ENCODE results near the gene NRXN3.
"Not testable (repeated sequence)": the region's sequence is repeated elsewhere in the genome, so short reads cannot be mapped to it uniquely, and the experiment has no call there.

The NRXN3 gene

GRCh38 chr14:79732911-79733655 lies 1562.9 kb downstream of the NRXN3 start:
- peaks cover 19% of the 10 kb centered on the region for H3K9me3 Mint-ChIP-seq
- H3K27ac Mint-ChIP-seq = no peak overlapping the region
- DNase-seq (ENCODE audit: low spot score) = no peak
- no peaks in the 10 kb centered on the region for H3K27me3 Mint-ChIP-seq (ENCODE audit: low read depth)
- no peak overlapping the region for H3K4me3 Mint-ChIP-seq
- no peaks in the 10 kb centered on the region for H3K36me3 Mint-ChIP-seq (ENCODE audit: low read depth)
- H3K4me1 Mint-ChIP-seq (ENCODE audit: low read depth) = no peaks in the 10 kb centered on the region

- no peaks in the 10 kb centered on the region for H3K4me1 Mint-ChIP-seq (ENCODE audit: low read depth)
- H3K27ac Mint-ChIP-seq = no peak overlapping the region
- peaks cover 19% of the 10 kb centered on the region for H3K9me3 Mint-ChIP-seq
- no peaks in the 10 kb centered on the region for H3K36me3 Mint-ChIP-seq (ENCODE audit: low read depth)
- H3K4me3 Mint-ChIP-seq = no peak overlapping the region
- H3K27me3 Mint-ChIP-seq (ENCODE audit: low read depth) = no peaks in the 10 kb centered on the region
- no peak for DNase-seq (ENCODE audit: low spot score)
Observed at GRCh38 chr14:79734151-79734550, 1564.0 kb downstream of the NRXN3 start.

- Mint-ChIP-seq H3K4me1 (ENCODE audit: low read depth) (no peaks in the 10 kb centered on the region), H3K4me3 (no peak overlapping the region), H3K36me3 (ENCODE audit: low read depth) (no peaks in the 10 kb centered on the region), H3K27ac (no peak overlapping the region), H3K9me3 (peaks cover 19% of the 10 kb centered on the region), H3K27me3 (ENCODE audit: low read depth) (no peaks in the 10 kb centered on the region)
- DNase-seq (ENCODE audit: low spot score) = no peak
Observed at GRCh38 chr14:79734656-79735055, 1564.5 kb downstream of the NRXN3 start.

GRCh38 chr14:79735121-79735520 lies 1564.9 kb downstream of the NRXN3 start:
- H3K36me3 Mint-ChIP-seq (ENCODE audit: low read depth) = no peaks in the 10 kb centered on the region
- DNase-seq (ENCODE audit: low spot score) = no peak
- H3K4me1 Mint-ChIP-seq (ENCODE audit: low read depth) = no peaks in the 10 kb centered on the region
- H3K4me3 Mint-ChIP-seq = no peak overlapping the region
- H3K27ac Mint-ChIP-seq = no peak overlapping the region
- H3K9me3 Mint-ChIP-seq = peaks cover 19% of the 10 kb centered on the region
- no peaks in the 10 kb centered on the region for H3K27me3 Mint-ChIP-seq (ENCODE audit: low read depth)

GRCh38 chr14:79740066-79740601 lies 1570.0 kb downstream of the NRXN3 start:
- H3K27ac Mint-ChIP-seq = no peak overlapping the region
- no peaks in the 10 kb centered on the region for H3K4me1 Mint-ChIP-seq (ENCODE audit: low read depth)
- no peaks in the 10 kb centered on the region for H3K27me3 Mint-ChIP-seq (ENCODE audit: low read depth)
- DNase-seq (ENCODE audit: low spot score) = no peak
- H3K4me3 Mint-ChIP-seq = no peak overlapping the region
- no peaks in the 10 kb centered on the region for H3K36me3 Mint-ChIP-seq (ENCODE audit: low read depth)
- peaks cover 14% of the 10 kb centered on the region for H3K9me3 Mint-ChIP-seq

GRCh38 chr14:79742142-79742541 lies 1572.0 kb downstream of the NRXN3 start:
- H3K27ac Mint-ChIP-seq = no peak overlapping the region
- H3K9me3 Mint-ChIP-seq = peaks cover 3% of the 10 kb centered on the region
- no peaks in the 10 kb centered on the region for H3K4me1 Mint-ChIP-seq (ENCODE audit: low read depth)
- no peak for DNase-seq (ENCODE audit: low spot score)
- no peaks in the 10 kb centered on the region for H3K27me3 Mint-ChIP-seq (ENCODE audit: low read depth)
- H3K4me3 Mint-ChIP-seq = no peak overlapping the region
- no peaks in the 10 kb centered on the region for H3K36me3 Mint-ChIP-seq (ENCODE audit: low read depth)

GRCh38 chr14:79745046-79745445 lies 1574.9 kb downstream of the NRXN3 start:
- no peaks in the 10 kb centered on the region for H3K27me3 Mint-ChIP-seq (ENCODE audit: low read depth)
- H3K36me3 Mint-ChIP-seq (ENCODE audit: low read depth) = no peaks in the 10 kb centered on the region
- H3K4me1 Mint-ChIP-seq (ENCODE audit: low read depth) = no peaks in the 10 kb centered on the region
- no peak overlapping the region for H3K27ac Mint-ChIP-seq
- DNase-seq (ENCODE audit: low spot score) = no peak
- H3K4me3 Mint-ChIP-seq = no peak overlapping the region
- H3K9me3 Mint-ChIP-seq = peaks cover 7% of the 10 kb centered on the region

GRCh38 chr14:79749065-79749464 lies 1578.9 kb downstream of the NRXN3 start:
- peaks cover 7% of the 10 kb centered on the region for H3K9me3 Mint-ChIP-seq
- no peaks in the 10 kb centered on the region for H3K36me3 Mint-ChIP-seq (ENCODE audit: low read depth)
- H3K4me3 Mint-ChIP-seq = no peak overlapping the region

GRCh38 chr14:79758985-79759384 lies 1588.8 kb downstream of the NRXN3 start:
- no peak overlapping the region for H3K4me3 Mint-ChIP-seq
- DNase-seq (ENCODE audit: low spot score) = no peak
- H3K9me3 Mint-ChIP-seq = peaks cover 9% of the 10 kb centered on the region
- no peak overlapping the region for H3K27ac Mint-ChIP-seq
- H3K36me3 Mint-ChIP-seq (ENCODE audit: low read depth) = no peaks in the 10 kb centered on the region
- H3K4me1 Mint-ChIP-seq (ENCODE audit: low read depth) = no peaks in the 10 kb centered on the region
- H3K27me3 Mint-ChIP-seq (ENCODE audit: low read depth) = no peaks in the 10 kb centered on the region

More at GRCh38 chr14:79749065-79749464, 1578.9 kb downstream of the NRXN3 start:
- H3K27me3 Mint-ChIP-seq (ENCODE audit: low read depth) = no peaks in the 10 kb centered on the region
- H3K27ac Mint-ChIP-seq = no peak overlapping the region
- H3K4me1 Mint-ChIP-seq (ENCODE audit: low read depth) = no peaks in the 10 kb centered on the region
- DNase-seq (ENCODE audit: low spot score) = no peak

GRCh38 chr14:79764323-79764722 lies 1594.2 kb downstream of the NRXN3 start:
- no peaks in the 10 kb centered on the region for H3K36me3 Mint-ChIP-seq (ENCODE audit: low read depth)
- no peak overlapping the region for H3K4me3 Mint-ChIP-seq
- no peaks in the 10 kb centered on the region for H3K4me1 Mint-ChIP-seq (ENCODE audit: low read depth)
- H3K9me3 Mint-ChIP-seq = peaks cover 17% of the 10 kb centered on the region
- no peak overlapping the region for H3K27ac Mint-ChIP-seq
- no peak for DNase-seq (ENCODE audit: low spot score)
- H3K27me3 Mint-ChIP-seq (ENCODE audit: low read depth) = no peaks in the 10 kb centered on the region

- Mint-ChIP-seq H3K27ac (no peak overlapping the region), H3K4me3 (no peak overlapping the region), H3K9me3 (peaks cover 25% of the 10 kb centered on the region), H3K4me1 (ENCODE audit: low read depth) (no peaks in the 10 kb centered on the region), H3K27me3 (ENCODE audit: low read depth) (no peaks in the 10 kb centered on the region), H3K36me3 (ENCODE audit: low read depth) (no peaks in the 10 kb centered on the region)
- no peak for DNase-seq (ENCODE audit: low spot score)
Observed at GRCh38 chr14:79766511-79766910, 1596.3 kb downstream of the NRXN3 start.

- Mint-ChIP-seq H3K27ac (no peak overlapping the region), H3K4me3 (no peak overlapping the region), H3K9me3 (peaks cover 25% of the 10 kb centered on the region), H3K36me3 (ENCODE audit: low read depth) (no peaks in the 10 kb centered on the region), H3K27me3 (ENCODE audit: low read depth) (no peaks in the 10 kb centered on the region), H3K4me1 (ENCODE audit: low read depth) (no peaks in the 10 kb centered on the region)
- no peak for DNase-seq (ENCODE audit: low spot score)
Observed at GRCh38 chr14:79767251-79767650, 1597.1 kb downstream of the NRXN3 start.

GRCh38 chr14:79767721-79768120 lies 1597.5 kb downstream of the NRXN3 start:
- not testable (repeated sequence) for H3K4me3 Mint-ChIP-seq; H3K27me3 Mint-ChIP-seq (ENCODE audit: low read depth); H3K36me3 Mint-ChIP-seq (ENCODE audit: low read depth); H3K4me1 Mint-ChIP-seq (ENCODE audit: low read depth); H3K27ac Mint-ChIP-seq; DNase-seq (ENCODE audit: low spot score)
- peaks cover 22% of the 10 kb centered on the region for H3K9me3 Mint-ChIP-seq

GRCh38 chr14:79781882-79782281 lies 1611.7 kb downstream of the NRXN3 start:
- Mint-ChIP-seq H3K27me3 (ENCODE audit: low read depth) (no peaks in the 10 kb centered on the region), H3K36me3 (ENCODE audit: low read depth) (no peaks in the 10 kb centered on the region), H3K9me3 (no peaks in the 10 kb centered on the region), H3K27ac (no peak overlapping the region), H3K4me3 (no peak overlapping the region), H3K4me1 (ENCODE audit: low read depth) (no peaks in the 10 kb centered on the region)
- no peak for DNase-seq (ENCODE audit: low spot score)

GRCh38 chr14:79783041-79783440 lies 1612.9 kb downstream of the NRXN3 start:
- H3K36me3 Mint-ChIP-seq (ENCODE audit: low read depth) = no peaks in the 10 kb centered on the region
- DNase-seq (ENCODE audit: low spot score) = no peak
- H3K4me3 Mint-ChIP-seq = no peak overlapping the region
- no peaks in the 10 kb centered on the region for H3K4me1 Mint-ChIP-seq (ENCODE audit: low read depth)
- H3K27ac Mint-ChIP-seq = no peak overlapping the region
- peaks cover 7% of the 10 kb centered on the region for H3K9me3 Mint-ChIP-seq
- H3K27me3 Mint-ChIP-seq (ENCODE audit: low read depth) = no peaks in the 10 kb centered on the region
